GM03348 (cell line): ENCODE results near the gene SOCS7.
A peak's percentile ranks its signal among the peaks of the same experiment; 100 is the strongest.
"Not testable (repeated sequence)": the region's sequence is repeated elsewhere in the genome, so short reads cannot be mapped to it uniquely, and the experiment has no call there.

Experiments
- DNase-seq: peaks from one replicate; pipeline ENCODE4 v3.0.0; 2012; ENCODE audit warnings: low spot score

The SOCS7 gene

DNA sequence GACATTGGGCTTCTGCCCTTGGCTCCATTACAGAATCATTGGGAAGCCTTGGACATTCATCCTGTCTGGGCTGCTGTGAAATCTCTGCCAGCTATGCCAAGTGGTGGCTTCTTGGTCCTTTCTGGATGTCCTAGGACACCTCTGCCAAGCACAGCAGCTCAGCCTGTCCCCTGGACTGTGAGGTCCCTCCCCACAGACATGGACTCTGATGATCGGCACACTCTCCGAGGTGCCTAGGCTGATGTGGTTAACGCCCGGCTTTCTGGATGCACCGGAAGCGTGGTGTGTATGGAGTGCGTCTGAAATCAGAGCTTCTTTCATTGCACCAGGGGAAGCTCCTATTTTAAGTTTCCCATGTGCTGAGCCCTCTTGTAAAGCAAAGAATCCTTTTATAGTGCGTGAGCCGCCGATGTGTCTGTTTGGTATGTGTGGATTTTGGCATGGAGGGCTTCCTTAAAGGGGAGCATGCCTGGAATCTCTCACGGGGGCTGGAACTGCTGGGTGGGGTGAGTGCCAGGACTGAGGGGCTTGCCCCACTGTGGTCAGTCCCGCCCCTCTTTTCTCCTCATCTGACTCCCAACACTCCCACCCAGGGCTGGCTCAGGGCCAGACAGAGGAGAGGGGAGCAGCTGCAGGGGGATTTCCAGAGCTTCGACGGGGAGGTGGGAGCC, 69.7 kb downstream of the SOCS7 start:
- DNase-seq, result peak; percentile 67

- no peak for DNase-seq
Observed at GRCh38 chr17:38421871-38422827, 70.5 kb downstream of the SOCS7 start.

GRCh38 chr17:38424297-38424972, 72.8 kb downstream of the SOCS7 start:
- no peak for DNase-seq

DNA sequence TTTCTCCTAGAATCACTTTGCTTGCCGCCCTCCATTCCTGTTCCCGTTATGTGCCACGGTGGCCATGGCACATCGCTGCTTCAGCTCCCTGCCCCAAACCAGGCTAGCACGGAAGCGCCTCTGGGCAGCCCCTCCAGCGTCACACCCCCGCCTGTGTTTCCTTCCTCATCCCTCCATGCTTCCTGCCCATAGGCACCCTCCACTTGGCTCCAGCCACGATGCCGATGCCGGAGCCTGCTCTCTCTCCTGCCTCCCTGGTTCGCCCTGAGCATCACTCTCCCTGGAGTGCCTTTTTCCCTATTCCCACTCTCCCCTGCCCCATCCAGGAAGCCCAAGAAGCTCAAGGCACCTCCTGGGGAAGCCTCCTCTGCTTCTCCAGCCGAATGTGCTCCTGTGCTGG, 73.4 kb downstream of the SOCS7 start:
- DNase-seq, result no peak

- DNase-seq, result no peak
Observed at GRCh38 chr17:38425744-38426143, 74.1 kb downstream of the SOCS7 start.

GRCh38 chr17:38426441-38426840, 74.8 kb downstream of the SOCS7 start:
- DNase-seq, result no peak

DNA sequence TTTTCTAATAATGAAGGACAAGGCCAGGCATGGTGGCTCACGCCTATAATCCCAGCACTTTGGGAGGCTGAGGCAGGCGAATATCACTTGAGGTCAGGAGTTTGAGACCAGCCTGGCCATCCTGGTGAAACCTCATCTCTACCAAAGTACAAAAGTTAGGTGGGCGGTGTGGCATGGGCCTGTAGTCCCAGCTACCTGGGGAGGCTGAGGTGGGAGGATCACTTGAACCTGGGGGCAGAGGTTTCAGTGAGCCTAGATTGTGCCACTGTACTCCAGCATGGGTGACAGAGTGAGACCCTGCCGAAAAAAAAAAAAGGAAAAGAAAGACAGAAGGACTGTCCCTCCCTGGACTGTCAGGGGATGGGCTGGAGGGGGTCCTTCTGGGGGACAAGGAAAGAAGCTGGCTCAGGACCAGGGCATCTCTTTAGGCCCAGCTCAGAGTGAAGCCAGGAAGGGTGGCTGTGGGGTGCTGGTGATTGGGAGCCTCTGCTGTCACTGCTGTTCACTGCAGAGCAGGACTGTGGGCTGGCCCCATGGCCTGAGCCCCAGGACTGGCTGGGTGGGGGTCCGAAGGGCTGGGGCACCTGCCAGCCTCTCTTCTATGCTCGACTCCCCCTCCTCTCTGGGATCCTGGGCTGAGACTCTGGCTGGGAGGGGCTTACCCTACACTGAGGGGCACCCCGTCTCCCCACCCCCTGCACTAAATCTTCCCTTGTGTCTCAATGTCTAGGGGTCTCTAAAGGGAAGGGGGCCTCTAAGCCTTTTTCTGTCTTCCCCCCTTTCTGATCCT, 75.7 kb downstream of the SOCS7 start:
- DNase-seq, result no peak

GRCh38 chr17:38428112-38428642, 76.5 kb downstream of the SOCS7 start, which contains the start of gene ARHGAP23:
TSS of gene ARHGAP23 (plus strand) at chr17:38428464. CDS start at chr17:38428486, 22 bp downstream.
- DNase-seq, result peak; percentile 96

DNA sequence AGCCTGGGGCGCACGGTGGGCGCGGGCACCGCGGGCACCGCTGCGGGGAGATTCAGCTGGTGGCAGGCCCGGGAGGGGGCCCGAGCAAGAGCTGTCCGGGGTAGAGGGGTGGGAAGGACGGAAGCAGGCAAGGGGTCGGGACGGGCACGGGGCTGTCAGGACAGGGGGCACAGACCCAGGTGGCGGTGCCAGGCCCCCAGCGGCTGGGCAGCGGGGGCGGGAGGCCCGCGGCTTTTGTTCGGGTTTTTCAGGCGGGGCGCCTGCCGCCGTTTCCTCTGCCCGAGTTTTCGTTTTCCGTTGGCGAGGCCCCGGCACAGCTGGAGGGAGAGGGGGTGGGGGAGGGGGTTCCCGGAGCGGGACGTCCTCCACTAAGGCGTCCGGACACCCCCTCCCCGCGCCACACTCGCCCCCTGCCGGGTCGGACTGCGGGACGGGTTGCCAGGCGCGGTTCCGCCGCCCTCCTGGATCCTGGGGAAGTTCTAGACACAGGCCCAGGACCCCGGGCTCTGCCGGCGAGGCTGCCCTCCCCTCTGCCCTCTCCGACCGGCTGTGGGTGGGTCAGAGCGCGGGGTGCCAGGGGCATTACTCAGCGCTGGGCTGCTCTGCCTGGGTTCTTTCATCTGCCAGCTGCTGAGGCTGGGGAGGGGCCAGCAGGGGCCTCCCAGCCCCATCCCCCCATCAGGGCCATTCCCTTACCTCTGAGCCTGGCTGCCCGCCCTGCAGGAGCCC, 77.2 kb downstream of the SOCS7 start:
- DNase-seq, result peak; percentile 80

- DNase-seq, result no peak
Observed at GRCh38 chr17:38429476-38430100, 77.9 kb downstream of the SOCS7 start.

DNA sequence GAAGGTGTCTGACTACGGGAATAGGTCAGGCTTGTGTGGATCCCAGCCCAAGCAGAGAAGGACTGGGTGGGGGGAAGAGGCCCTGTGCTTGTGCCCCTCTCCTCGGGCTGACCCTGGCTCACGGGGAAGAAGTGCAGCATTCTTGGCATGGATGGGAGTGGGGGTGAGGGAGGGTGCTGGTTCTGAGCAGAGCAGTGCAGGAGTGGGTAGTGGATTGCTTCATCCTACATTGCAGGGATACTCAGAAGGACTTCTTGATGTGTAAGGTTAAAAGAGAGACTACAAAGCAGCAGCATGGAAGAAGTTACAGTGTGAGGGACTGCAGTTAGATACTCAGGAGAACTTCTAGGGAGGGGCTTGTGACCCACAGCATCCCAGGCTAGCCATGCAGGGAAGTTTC, 78.7 kb downstream of the SOCS7 start:
- peak; percentile 82 for DNase-seq

GRCh38 chr17:38430822-38431221, 79.2 kb downstream of the SOCS7 start:
- DNase-seq, result no peak

- DNase-seq, result no peak
Observed at GRCh38 chr17:38431346-38432145, 79.9 kb downstream of the SOCS7 start.

DNA sequence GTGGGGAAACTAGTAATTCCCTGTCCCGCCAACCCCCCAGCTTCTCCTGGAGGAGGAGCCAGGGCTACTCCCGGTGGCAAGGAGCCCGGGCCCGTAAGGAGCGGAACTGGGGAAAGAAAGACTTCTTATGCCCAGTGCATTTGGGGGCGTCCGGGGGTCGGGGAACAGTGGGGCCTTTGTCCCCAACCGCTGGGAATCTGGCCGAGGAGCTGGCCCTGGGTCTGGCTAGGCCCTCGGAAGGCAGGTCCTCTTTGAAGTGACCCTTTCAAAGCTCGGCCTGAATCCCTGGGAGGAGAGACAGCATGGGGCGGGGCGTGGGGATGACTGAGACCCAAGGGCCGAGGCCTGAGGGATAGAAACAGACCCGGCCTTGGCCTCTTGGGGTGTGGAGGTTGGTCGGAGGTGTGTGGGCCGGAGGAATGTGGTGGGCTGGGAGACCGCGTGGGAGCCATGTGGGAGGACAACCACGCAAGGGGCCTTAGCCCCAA, 82.6 kb downstream of the SOCS7 start:
- DNase-seq, result no peak

GRCh38 chr17:38435795-38436194, 84.2 kb downstream of the SOCS7 start:
- no peak for DNase-seq

GRCh38 chr17:38436386-38436785, 84.7 kb downstream of the SOCS7 start:
- DNase-seq, result no peak

DNA sequence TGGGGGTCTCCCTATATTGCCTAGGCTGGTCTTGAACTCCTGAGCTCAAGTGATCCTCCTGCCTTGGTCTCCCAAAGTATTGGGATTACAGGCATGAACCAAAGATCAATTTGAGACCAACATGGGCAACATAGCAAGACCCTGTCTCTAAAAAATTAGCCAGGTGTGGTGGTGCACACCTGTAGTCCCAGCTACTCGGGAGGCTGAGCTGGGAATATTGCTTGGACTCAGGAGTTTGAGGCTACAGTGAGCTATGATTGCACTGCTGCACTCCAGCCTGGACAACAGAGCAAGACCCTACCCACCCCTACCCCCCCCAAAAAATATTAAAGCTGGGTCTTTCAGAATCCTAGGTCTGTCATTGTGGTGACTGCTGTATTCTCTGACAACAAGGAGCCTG, 85.7 kb downstream of the SOCS7 start:
- not testable (repeated sequence) for DNase-seq

- no peak for DNase-seq
Observed at GRCh38 chr17:38439436-38439835, 87.8 kb downstream of the SOCS7 start.
